H1 (cell line): Measurements from ENCODE around the gene UFC1.
A peak's percentile ranks its signal among the peaks of the same experiment; 100 is the strongest.

Experiments used
- CEBPB ChIP-seq: IDR thresholded peaks from 2 replicates; pipeline ENCODE4 v1.6.1; 2012; ENCODE audit warnings: low read depth, low read length
- EP300 ChIP-seq, 2 experiments: IDR thresholded peaks; 1 replicate in 1 of 2; 2 replicates in 1 of 2; pipeline ENCODE4 v1.6.1; 2011 to 2012; ENCODE audit warnings: low read depth in 2 of 2, low read length in 2 of 2, mild to moderate bottlenecking in 2 of 2, borderline replicate concordance in 1 of 2, inconsistent platforms in 1 of 2, moderate library complexity in 1 of 2
- EZH2 ChIP-seq: fragments of 200-600 bp; sonication (generic); IDR thresholded peaks from 2 replicates; pipeline ENCODE4 v1.7.1; 2012; ENCODE audit warnings: low read depth, mild to moderate bottlenecking, moderate library complexity, low read length, inconsistent platforms; ENCODE audit not compliant: severe bottlenecking
- GABPA ChIP-seq: IDR thresholded peaks from 2 replicates; pipeline ENCODE4 v1.6.1; 2011; ENCODE audit warnings: mild to moderate bottlenecking, low read length, moderate library complexity, borderline replicate concordance; ENCODE audit not compliant: insufficient read depth
- SP1 ChIP-seq: IDR thresholded peaks from 2 replicates; pipeline ENCODE4 v1.6.1; 2011; ENCODE audit warnings: low read depth, low read length
- SP4 ChIP-seq: IDR thresholded peaks from 2 replicates; pipeline ENCODE4 v1.6.1; 2012; ENCODE audit warnings: low read length, inconsistent platforms
- TF ChIP-seq, protein P1 (sequence below), 3 experiments: IDR thresholded peaks; 1 replicate in 2 of 3; 2 replicates in 1 of 3; pipeline versions ENCODE4 v1.5.1 to v1.6.1; 2011; ENCODE audit warnings: low read length in 3 of 3, mild to moderate bottlenecking in 3 of 3, inconsistent platforms in 2 of 3, low read depth in 1 of 3, moderate library complexity in 1 of 3; ENCODE audit not compliant: insufficient read depth in 1 of 3; ENCODE audit errors: control extremely low read depth in 1 of 3

GRCh38 chr1:161117759-161118581 is 35.8 kb upstream of the UFC1 start, which contains the start of the genes NIT1 and PFDN2:
- TF ChIP-seq, protein P1, sequence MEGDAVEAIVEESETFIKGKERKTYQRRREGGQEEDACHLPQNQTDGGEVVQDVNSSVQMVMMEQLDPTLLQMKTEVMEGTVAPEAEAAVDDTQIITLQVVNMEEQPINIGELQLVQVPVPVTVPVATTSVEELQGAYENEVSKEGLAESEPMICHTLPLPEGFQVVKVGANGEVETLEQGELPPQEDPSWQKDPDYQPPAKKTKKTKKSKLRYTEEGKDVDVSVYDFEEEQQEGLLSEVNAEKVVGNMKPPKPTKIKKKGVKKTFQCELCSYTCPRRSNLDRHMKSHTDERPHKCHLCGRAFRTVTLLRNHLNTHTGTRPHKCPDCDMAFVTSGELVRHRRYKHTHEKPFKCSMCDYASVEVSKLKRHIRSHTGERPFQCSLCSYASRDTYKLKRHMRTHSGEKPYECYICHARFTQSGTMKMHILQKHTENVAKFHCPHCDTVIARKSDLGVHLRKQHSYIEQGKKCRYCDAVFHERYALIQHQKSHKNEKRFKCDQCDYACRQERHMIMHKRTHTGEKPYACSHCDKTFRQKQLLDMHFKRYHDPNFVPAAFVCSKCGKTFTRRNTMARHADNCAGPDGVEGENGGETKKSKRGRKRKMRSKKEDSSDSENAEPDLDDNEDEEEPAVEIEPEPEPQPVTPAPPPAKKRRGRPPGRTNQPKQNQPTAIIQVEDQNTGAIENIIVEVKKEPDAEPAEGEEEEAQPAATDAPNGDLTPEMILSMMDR (IDR thresholded peaks at IDR 0.05; ENCODE audit: control extremely low read depth in 1 of 3, insufficient read depth in 1 of 3, low read depth in 1 of 3, low read length in 3 of 3) = no peak
- TF ChIP-seq EP300 (IDR thresholded peaks at IDR 0.05; ENCODE audit: borderline replicate concordance in 1 of 2, low read depth in 2 of 2, low read length in 2 of 2) = no peak
- 0 out of 2 replicates have a peak, but pooled peaks have one; percentile 16 for TF ChIP-seq CEBPB
- TF ChIP-seq EZH2 = no peak
- TF ChIP-seq GABPA = peak; percentile 89; the same call in 1 of the 2 replicates
- TF ChIP-seq SP4 = no peak
- no peak for TF ChIP-seq SP1
